ENCODE measurements around the gene SNU13.

DNA sequence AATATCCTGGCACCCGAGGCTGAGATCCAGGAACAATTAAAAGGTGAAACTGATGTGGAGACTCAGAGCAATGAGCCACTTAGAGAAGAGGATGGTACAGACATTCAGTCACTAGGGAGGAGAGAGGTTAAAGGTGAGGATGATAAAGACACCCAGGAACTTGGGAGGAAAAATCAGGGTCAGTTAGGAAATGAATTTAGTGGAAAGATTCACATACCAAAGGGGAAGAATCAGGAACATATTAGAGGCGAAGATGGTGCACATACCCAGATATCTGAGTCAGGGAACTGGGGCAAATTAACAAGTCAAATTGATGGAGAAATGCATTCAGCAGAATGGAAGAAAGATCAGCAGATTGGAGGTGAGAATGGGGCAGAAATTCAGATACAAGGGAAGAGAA lies 6.5 kb upstream of the SNU13 start:
- TF ChIP-seq EZH2 (IDR thresholded peaks at IDR 0.05; ENCODE audit: insufficient read depth, poor library complexity, severe bottlenecking) (no peak), EZH2phosphoT487 (IDR thresholded peaks at IDR 0.05; ENCODE audit: insufficient read depth, low read depth) (no peak)
